Stimulated activated naive CD8-positive, alpha-beta T cell treated with anti-CD3 and anti-CD28 coated beads, Interleukin-15, Interleukin-2, amounts not matched to agents 100 U/mL and 50 U/mL, for 24 hours (primary cell): ENCODE results near the gene NOL3.

ENCODE experiments used
- ATAC-seq: fragments of 150-1000 bp; cut with Tn5 transposase; one replicate; pipeline ENCODE4 v1.10.0; 2021
- DNase-seq: peaks from one replicate; pipeline ENCODE4 v3.0.0; 2021

The NOL3 gene

DNA sequence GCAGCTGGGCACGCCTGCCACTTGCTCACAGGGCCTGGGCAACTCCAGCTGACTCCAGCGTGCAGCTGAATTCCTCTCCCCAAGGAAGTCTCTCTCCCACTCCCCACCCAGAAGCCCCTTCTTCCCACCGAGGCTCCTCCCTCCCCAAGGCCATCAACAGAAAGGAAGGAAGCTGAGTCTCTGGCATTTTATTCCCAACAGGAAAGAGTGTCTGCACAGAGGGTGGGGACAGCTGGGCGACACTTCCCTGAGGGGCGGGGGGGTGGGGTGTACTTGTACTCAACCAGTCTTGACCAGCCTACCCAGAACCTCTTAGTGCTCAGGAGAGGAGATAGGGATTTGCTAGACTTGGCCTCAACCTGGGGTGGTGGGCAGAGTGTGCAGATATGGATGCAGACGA lies 19.7 kb downstream of the NOL3 start, which contains the start of gene EXOC3L1:
TSS of gene EXOC3L1 (minus strand) at position 96 of the 400 bp plus-strand sequence. CDS start 460 bp downstream, outside the sequence.
- no peak for ATAC-seq
- DNase-seq = no peak

DNA sequence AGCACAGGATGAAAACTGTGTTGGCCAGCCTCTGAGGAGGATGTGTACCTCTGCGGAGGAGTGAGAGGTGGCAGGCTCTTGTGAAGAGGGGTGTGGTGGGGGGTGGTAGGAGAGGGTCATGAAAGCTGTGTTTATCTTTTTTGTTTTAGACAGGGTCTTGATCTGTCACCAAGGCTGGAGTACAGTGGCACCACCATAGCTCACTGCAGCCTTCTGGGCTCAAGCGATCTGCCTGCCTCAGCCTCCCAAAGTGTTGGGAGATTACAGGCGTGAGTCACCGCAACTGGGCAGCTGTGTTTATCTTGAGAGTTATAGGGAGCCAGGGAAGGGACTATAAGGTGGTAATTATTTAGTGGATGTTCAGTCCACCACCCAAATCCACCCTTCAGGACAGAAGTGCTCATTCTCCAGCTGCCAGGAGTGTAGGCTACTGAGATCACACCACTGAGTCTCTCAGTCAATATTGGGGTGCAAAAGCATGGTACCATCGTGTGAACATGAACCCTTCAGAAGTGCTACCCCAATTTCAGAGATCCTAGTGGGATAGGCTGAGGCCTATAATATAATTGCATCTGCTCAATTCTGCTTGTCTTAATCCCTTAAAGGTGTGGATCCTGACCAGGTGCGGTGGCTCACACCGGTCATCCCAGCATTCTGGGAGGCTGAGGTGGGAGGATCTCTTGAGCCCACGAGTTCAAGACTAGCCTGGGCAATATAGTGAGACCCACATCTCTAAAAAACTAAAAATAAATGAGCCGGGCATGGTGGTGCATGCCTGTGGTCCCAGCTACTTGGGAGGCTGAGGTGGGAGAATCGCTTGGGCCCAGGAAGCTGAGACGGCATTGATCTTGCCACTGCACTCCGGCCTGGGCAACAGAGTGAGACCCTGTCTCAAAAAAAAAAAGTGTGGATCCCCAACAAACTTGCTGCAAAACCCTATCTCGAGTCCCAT lies 20.4 kb downstream of the NOL3 start:
- DNase-seq (no peak), ATAC-seq (no peak)

DNA sequence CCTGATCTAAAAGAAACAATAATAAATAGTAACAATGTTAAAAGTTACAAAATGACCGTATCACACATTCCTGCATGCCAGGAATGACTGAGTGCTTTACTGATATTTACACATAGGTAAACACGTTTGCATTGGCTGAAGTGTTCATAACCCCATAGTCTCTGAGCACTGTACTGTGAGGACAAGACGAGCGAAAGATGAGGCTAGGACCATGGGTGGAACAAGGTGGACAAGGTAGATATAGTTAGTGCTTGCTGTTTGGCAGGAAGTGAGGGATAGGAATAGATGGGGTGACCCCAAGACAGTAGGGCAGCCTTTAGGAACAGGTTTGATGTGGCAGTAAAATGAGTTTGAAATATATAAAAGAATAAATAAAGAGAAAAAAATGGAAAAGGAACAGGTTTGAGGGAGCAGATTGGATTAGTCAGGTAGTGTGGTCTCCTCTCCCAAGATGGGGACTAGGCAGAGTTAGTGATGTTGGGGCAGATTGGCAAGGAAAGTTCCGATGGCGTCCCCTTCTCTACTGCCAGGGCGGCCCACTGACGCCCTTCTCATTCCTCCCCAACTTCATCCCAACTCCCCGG lies 21.2 kb downstream of the NOL3 start:
- ATAC-seq = no peak

DNA sequence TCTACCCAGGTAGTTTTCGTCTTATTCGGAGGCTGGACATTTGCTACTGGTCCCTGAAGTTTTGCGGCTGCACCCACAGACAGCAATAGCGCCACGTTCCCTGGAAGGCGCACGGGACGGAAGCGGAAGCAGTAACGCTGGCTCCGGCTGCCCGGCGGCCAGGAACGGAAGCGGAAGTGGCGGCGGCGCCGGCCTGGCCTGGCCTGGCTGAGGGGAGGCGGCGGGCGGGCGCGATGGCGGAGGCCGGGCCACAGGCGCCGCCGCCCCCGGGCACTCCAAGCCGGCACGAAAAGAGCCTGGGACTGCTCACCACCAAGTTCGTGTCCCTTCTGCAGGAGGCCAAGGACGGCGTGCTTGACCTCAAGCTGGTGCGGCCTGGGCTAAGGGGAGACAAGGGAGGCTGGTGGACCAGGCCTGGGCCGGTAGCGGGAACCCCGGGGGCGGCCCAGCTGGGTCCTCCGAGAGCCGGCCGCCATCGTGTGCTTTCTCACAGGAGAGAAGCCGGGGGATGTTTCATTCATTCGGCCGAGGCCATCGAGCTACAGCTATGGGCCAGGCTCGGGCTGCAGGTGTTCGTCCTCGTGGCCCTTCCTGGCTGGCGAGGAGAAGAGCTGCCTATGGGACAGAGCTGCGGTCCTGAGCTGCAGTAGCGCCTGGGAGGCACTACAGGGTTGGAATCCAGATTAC lies 21.8 kb downstream of the NOL3 start, which contains the start of gene E2F4:
TSS of gene E2F4 (plus strand) at position 161 of the 687 bp plus-strand sequence. CDS start at position 234, 73 bp downstream.
- ATAC-seq (peak; percentile 99), DNase-seq (peak; percentile 92)

More for the DNA sequence above, 21.2 kb downstream of the NOL3 start:
- no peak for DNase-seq

DNA sequence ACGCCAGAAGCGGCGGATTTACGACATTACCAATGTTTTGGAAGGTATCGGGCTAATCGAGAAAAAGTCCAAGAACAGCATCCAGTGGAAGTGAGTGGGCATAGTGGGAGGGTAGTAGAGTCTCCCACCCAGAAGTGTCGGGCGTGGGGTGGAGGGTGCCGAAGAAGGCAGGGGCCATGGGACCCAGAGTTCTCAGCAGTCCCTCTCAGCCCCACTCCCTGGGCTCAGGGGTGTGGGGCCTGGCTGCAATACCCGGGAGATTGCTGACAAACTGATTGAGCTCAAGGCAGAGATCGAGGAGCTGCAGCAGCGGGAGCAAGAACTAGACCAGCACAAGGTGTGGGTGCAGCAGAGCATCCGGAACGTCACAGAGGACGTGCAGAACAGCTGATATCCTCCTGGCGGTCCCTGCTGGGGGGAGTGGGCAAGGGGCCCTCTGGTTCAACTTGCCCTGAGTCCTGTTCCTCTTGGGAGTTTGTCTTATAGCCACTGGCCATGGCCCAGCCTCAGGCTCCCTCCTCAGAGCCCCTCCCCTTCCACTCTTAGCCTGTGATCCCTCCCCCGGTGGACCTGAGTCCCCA lies 22.5 kb downstream of the NOL3 start:
- ATAC-seq = no peak

DNA sequence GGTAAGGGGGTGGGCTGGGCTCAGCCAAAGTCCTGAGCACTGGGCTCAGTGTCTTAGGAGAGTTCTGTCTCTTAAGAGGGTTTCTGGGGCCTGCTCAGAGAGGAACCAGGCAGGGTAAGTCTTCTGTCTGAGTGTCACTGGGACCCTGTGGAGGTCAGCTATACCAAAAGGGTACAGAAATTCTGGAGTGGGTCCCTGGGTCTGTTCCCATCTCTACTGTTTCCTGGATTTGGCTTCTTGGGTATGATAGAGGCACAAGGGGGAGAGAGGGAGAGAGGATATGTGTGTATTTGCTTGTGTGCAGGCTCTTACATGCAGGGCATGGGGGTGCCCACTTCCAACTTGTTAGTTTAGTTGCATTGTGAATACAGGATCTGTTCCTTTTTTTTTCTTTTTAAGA lies 23.2 kb downstream of the NOL3 start:
- DNase-seq = no peak
- no peak for ATAC-seq

More for the DNA sequence above, 22.5 kb downstream of the NOL3 start:
- DNase-seq = no peak

DNA sequence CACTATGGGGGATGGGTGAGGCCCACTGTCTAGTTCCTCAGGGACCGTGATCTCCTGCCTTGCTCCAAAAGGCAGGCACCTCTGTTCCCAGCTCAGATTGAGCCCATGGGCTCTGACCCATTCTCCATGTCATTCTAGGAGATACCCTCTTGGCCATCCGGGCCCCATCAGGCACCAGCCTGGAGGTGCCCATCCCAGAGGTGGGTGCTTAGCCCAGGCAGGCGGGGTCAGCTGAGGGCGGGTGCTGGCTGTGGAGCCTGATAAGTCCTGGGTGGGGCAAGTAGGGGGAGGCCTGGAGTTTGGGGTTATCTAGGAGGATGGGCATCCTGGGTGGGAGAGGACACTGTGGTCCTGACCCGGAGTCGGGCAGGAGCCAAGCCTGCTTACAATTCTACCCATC lies 23.9 kb downstream of the NOL3 start:
- ATAC-seq (no peak), DNase-seq (no peak)

DNA sequence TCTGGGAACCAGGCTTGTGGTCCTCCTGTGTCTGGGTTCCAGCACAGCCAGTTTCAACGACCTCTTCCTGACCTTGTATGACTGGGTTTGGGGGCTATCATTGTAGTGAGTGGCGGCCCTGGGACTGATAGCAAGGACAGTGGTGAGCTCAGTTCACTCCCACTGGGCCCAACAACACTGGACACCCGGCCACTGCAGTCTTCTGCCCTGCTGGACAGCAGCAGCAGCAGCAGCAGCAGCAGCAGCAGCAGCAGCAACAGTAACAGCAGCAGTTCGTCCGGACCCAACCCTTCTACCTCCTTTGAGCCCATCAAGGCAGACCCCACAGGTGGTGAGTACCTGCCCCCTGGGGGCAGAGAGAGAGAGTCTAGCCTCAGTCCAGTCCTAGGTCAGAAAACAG lies 25.3 kb downstream of the NOL3 start:
- ATAC-seq = no peak
- DNase-seq = no peak

DNA sequence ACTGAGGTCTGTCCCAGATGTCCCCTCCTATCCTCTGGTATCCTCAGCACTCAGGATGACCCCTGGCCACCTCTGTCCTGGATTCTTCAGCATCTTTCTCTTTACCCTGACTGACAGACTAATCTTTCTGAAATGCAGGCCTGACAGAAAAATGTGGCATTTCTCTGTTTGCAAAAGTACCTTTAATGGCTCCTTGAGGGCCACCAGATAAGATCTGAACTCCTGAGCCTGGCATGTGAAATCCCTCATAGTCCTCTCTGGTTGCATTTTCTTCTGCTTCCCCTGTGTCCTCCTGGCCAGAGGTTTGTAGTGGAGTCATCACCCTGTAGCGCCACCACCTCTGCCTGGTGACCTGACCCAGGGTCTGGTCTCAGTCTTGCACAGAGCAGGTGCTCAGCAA lies 26.5 kb downstream of the NOL3 start:
- ATAC-seq = no peak

DNA sequence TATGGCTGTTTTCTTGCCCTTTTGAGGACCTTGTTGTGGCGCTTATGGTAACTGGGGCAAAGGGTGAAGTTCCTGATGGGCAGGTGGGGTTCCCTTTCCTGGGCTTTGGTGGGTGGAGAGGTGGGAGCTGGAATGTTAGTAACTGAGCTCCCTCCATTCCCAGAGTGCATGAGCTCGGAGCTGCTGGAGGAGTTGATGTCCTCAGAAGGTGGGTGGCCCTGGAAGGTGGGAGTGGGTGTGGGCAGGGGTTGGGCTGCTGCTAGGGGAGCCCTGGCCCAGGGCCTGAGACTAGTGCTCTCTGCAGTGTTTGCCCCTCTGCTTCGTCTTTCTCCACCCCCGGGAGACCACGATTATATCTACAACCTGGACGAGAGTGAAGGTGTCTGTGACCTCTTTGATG lies 27.4 kb downstream of the NOL3 start:
- no peak for ATAC-seq
- no peak for DNase-seq

More for the DNA sequence above, 26.5 kb downstream of the NOL3 start:
- DNase-seq = no peak

DNA sequence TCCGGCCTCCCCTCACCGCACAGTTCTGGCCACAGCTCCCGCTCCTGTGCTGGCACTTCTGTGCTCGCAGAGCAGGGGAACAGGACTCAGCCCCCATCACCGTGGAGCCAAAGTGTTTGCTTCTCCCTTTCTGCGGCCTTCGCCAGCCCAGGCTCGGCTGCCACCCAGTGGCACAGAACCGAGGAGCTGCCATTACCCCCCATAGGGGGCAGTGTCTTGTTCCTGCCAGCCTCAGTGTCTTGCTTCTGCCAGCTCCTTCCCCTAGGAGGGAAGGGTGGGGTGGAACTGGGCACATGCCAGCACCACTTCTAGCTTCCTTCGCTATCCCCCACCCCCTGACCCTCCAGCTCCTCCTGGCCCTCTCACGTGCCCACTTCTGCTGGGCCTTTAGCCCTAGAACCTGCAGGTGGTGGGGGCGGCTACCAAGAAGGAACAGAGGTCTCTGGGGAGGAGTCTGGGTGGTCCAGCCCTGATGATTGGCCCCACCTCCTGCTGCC lies 27.9 kb downstream of the NOL3 start:
- peak; percentile 34 for ATAC-seq
- no peak for DNase-seq

DNA sequence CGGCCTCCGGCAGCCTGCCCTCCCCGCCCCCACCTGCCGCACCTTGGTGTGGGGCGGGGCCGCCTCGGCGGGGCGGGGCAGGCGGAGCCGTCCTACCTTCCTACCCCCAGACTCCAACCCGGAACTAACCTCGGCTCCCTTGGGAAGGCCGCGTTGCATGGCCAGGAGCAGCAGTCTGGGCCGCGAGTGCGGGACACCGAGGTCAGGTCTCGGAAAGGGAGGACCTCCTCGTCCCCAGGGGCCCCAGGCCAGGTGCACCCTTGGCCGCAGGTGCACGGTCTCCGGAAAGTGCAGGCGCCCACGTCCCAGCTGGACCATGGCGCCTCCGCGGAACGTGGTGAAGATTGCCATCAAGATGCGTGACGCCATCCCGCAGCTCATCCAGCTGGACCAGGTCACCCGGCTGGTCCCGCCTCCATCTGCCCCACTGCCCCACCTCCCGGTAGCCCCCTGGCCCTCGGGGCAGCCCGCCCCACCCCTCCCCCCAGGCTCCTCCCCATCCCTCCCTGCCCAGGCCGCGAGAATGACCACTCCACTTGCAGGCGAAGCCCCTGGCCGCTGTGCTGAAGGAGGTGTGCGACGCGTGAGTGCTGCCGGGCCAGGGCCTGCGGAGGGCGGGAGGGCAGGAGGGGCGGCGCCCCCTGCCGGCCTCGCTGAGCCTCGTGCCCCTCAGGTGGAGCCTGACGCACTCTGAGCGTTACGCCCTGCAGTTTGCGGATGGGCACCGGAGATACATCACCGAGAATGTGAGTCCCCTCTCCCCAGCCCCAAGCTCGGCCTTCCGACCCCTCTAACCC lies 28.9 kb downstream of the NOL3 start, which contains the start of gene ELMO3:
TSS of gene ELMO3 (plus strand) at position 121 of the 797 bp plus-strand sequence. CDS start at position 317, 196 bp downstream.
- peak; percentile 20 for ATAC-seq

DNA sequence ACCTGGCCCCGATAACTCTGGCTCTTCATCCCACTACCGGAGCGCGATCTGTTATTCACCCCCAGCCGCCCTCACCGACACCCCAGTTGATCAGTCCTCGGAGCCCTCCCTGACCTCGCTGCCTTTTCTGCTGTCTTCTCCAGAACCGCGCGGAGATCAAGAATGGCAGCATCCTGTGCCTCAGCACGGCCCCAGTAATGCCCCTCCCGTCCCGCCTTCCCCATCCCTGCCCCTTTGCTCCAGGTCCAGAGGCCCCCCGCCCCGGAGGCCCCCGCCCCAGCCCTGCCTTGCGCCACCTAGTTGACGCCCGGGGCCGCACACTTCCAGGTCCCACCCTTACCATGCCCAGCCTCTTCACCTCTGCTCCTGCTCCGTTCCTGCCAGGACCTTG lies 29.5 kb downstream of the NOL3 start:
- ATAC-seq (no peak), DNase-seq (no peak)

More for the DNA sequence above, 28.9 kb downstream of the NOL3 start, which contains the start of gene ELMO3:
- DNase-seq = no peak

DNA sequence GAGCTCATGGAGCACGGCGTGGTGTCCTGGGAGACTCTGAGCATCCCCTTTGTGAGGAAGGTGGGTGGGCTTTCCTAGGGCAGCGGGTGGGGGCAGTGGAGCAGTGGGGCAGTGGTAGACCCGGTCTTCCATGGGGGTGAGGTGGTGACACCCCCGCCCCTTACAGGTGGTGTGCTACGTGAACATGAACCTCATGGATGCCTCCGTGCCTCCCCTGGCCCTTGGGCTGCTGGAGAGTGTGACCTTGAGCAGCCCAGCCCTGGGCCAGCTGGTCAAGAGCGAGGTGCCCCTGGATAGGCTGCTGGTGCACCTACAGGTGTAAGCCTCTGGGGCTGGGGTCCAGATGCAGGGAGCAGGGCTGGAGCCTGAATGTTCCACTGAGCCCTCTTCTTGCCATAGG lies 30.2 kb downstream of the NOL3 start:
- DNase-seq = no peak
- ATAC-seq = no peak

DNA sequence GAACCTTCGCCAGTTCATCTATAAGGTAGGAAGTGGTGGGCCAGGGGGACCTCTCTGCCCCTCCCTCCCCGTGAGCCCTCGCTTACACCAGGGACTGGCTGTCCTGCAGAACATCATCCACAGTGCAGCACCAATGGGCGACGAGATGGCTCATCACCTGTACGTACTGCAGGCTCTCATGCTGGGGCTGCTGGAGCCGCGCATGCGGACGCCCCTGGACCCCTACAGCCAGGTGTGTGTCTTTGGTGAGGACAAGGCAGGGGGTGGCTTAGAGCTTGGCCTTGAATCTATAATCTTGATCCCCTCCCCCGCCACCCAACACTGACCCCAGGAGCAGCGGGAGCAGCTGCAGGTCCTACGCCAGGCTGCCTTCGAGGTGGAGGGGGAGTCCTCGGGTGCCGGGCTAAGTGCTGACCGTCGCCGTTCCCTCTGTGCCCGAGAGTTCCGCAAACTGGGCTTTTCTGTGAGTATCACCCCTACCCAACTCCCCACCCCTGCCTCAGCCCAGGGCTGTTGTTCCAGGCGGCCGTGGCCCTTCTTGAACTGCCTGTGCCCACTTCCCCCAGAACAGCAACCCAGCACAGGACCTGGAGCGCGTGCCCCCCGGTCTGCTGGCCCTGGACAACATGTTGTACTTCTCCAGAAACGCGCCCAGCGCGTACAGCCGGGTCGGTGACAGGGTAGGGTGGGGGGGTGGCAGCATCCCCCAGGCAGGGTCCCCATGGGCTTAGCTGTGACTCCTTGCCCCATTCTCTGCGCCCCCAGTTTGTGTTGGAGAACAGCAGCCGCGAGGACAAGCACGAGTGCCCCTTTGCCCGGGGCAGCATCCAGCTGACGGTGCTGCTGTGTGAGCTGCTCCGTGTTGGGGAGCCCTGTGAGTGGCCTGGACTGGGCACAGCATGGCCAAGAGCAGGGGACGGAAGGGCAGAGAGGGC lies 31.3 kb downstream of the NOL3 start:
- DNase-seq (no peak), ATAC-seq (no peak)

DNA sequence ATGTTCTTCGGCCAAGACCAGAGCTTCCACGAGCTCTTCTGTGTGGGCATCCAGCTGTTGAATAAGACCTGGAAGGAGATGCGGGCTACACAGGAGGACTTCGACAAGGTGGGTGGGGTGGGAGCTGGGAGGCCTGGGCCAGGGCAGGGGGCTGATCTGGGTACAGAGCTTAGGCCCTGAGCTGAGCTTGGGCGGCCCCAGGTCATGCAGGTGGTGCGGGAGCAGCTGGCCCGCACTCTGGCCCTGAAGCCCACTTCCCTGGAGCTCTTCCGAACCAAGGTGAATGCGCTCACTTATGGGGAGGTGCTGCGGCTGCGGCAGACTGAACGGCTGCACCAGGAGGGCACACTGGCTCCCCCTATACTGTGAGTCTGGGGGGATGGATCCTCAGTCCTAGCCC lies 32.1 kb downstream of the NOL3 start:
- no peak for ATAC-seq
- no peak for DNase-seq

DNA sequence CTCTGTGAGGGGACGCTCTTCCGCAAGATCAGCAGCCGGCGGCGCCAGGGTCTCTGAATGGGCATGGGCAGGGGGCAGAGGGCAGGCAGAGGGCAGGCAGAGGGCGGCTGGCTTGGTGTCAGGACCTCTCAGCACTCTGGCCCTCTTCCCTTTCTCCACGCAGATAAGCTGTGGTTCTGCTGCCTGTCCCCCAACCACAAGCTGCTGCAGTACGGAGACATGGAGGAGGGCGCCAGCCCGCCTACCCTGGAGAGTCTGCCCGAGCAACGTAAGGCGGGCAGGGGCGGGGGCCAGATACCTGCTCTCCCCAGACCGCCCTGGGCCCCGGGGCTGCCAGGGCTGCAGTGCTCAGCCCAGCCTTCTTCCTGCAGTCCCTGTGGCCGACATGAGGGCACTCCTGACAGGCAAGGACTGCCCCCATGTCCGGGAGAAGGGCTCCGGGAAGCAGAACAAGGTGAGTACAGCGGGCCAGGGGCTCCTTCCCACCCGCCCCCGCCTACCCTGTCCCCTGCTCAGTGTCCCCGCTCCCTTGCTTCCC lies 32.7 kb downstream of the NOL3 start:
- ATAC-seq = no peak
- DNase-seq = no peak

DNA sequence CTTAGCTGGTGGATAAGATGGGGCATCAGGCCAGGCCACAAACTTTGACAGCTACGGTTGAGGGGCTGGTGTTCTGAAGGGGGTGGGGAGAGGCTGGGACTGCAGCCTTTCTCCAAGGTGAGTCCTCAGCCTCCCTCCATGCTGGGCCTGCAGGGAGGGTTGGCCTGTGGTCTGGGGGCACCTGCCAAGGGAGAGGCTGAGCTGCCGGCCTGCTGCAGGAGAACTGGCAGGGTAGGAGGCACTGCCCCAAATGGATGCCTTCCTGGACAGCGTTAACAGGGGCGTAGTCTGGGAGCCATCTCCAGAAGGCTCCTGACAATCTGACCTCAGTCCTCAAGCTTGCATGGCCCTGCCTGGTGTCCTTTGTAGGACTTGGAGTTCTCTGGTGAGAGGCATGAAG lies 33.7 kb downstream of the NOL3 start:
- ATAC-seq = no peak
- no peak for DNase-seq

DNA sequence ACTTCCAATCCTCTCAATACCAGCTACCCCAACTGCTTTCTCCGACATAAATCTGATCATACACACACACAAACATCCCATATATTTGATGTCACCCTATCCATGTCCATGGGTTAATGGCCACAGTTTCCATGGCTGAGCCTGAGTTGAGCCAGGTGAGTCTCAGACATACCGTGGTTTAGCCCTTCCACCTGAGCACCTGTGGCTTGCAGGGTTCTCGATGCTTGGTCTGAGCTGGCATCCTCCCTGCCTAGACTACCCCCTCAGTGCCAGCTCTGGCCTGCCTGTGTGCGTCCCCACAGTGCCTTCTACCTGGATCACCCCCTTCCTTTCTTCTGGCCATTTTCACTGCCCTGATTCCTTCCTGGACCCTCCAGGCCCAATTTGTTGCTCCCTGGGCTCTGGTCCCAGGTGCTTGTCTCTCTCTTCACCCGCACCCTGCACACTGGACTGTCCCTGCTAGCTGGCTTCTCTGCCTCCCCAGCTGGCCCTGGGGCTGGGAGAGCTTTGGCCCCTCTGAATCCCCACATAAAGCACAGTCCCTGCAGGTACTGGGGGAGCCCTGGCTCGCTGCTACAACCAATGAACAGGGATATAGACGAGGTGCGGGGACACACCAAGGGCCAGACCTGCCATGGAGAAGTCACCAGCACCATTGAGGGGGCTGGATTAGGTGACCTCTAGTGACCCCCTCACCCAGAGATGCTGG lies 35.9 kb downstream of the NOL3 start:
- DNase-seq = no peak
- ATAC-seq = no peak
